GM23338 (cell line): Measurements from ENCODE around the gene FHDC1. TPM values are rescaled to one million over a fixed set of nuclear protein-coding genes. Genes with fewer than 3 reads are reported as not detected.

Source experiments
- ATAC-seq: fragments of 200-7000 bp; cut with Tn5 transposase; 3 replicates; pipeline ENCODE4 v1.9.1; 2020
- DNase-seq: peaks from one replicate; pipeline ENCODE4 v3.0.0-alpha.2; 2015; ENCODE audit warnings: low spot score
- H2AFZ ChIP-seq: fragments of 200-600 bp; sonication (generic); 2 replicates; pipeline ENCODE4 v1.8.0; 2016; ENCODE audit warnings: antibody characterized with exemption, mild to moderate bottlenecking, moderate library complexity
- H3F3A ChIP-seq: fragments of 200-600 bp; sonication (generic); replicated peaks from 2 replicates; pipeline ENCODE4 v1.8.0; 2017; ENCODE audit warnings: antibody characterized with exemption, mixed run types, low read depth
- H3K27ac ChIP-seq: fragments of 200-600 bp; sonication (generic); 2 replicates; pipeline ENCODE4 v1.6.1; 2016; ENCODE audit warnings: low read depth
- H3K27me3 ChIP-seq: fragments of 200-600 bp; sonication (generic); 2 replicates; pipeline ENCODE4 v1.8.0; 2016; ENCODE audit warnings: mild to moderate bottlenecking, mixed run types, moderate library complexity; ENCODE audit not compliant: insufficient read depth
- H3K36me3 ChIP-seq: fragments of 200-600 bp; sonication (generic); 2 replicates; pipeline ENCODE4 v1.8.0; 2016; ENCODE audit warnings: mild to moderate bottlenecking; ENCODE audit not compliant: insufficient read depth
- H3K4me1 ChIP-seq: fragments of 200-600 bp; sonication (generic); 2 replicates; pipeline ENCODE4 v1.8.0; 2016; ENCODE audit warnings: mild to moderate bottlenecking, moderate library complexity; ENCODE audit not compliant: insufficient read depth
- H3K4me2 ChIP-seq: fragments of 200-600 bp; sonication (generic); 2 replicates; pipeline ENCODE4 v1.7.1; 2017; ENCODE audit warnings: mixed run types
- H3K4me3 ChIP-seq: fragments of 200-600 bp; sonication (generic); 2 replicates; pipeline ENCODE4 v1.6.1; 2016; ENCODE audit warnings: mixed run types
- H3K79me2 ChIP-seq: fragments of 200-600 bp; sonication (generic); replicated peaks from 2 replicates; pipeline ENCODE4 v1.8.0; 2017; ENCODE audit warnings: mild to moderate bottlenecking; ENCODE audit not compliant: insufficient read depth
- H3K9me2 ChIP-seq: fragments of 200-600 bp; sonication (generic); 2 replicates; pipeline ENCODE4 v1.8.0; 2017; ENCODE audit not compliant: insufficient read depth
- H4K20me1 ChIP-seq: fragments of 200-600 bp; sonication (generic); replicated peaks from 2 replicates; pipeline ENCODE4 v1.8.0; 2017; ENCODE audit warnings: mild to moderate bottlenecking; ENCODE audit not compliant: insufficient read depth
- H3K27ac Mint-ChIP-seq: 2 replicates; pipeline ENCODE4 v1.8.0; 2020; ENCODE audit warnings: inconsistent platforms, mild to moderate bottlenecking, moderate library complexity, mixed read lengths
- H3K27me3 Mint-ChIP-seq: 3 replicates; pipeline ENCODE4 v1.8.0; 2022; ENCODE audit warnings: low read depth, mild to moderate bottlenecking, moderate library complexity, mixed read lengths, inconsistent platforms; ENCODE audit not compliant: insufficient read depth, poor library complexity
- H3K36me3 Mint-ChIP-seq: 3 replicates; pipeline ENCODE4 v1.8.0; 2021; ENCODE audit warnings: low read depth, mild to moderate bottlenecking, inconsistent platforms, moderate library complexity, mixed read lengths
- H3K4me1 Mint-ChIP-seq: 3 replicates; pipeline ENCODE4 v1.8.0; 2020; ENCODE audit warnings: mild to moderate bottlenecking, inconsistent platforms, mixed read lengths
- H3K4me3 Mint-ChIP-seq: 3 replicates; pipeline ENCODE4 v1.8.0; 2021; ENCODE audit warnings: moderate library complexity, mild to moderate bottlenecking, inconsistent platforms, mixed read lengths
- H3K9me3 Mint-ChIP-seq: 3 replicates; pipeline ENCODE4 v1.8.0; 2020; ENCODE audit warnings: moderate library complexity, mild to moderate bottlenecking, inconsistent platforms, mixed read lengths
- CREB1 ChIP-seq: fragments of 250-450 bp; sonication (Bioruptor Pico); IDR thresholded peaks from 2 replicates; pipeline ENCODE4 v1.5.0; 2020; ENCODE audit warnings: low read depth, mild to moderate bottlenecking, moderate library complexity
- EZH2 ChIP-seq: fragments of 200-600 bp; sonication (generic); IDR thresholded peaks from one replicate; pipeline ENCODE4 v1.8.0; 2017; ENCODE audit warnings: antibody characterized with exemption, mild to moderate bottlenecking, low read depth; ENCODE audit not compliant: unreplicated experiment
- EZH2phosphoT487 ChIP-seq: fragments of 200-600 bp; sonication (generic); IDR thresholded peaks from one replicate; pipeline ENCODE4 v1.8.1; 2018; ENCODE audit warnings: antibody characterized with exemption; ENCODE audit not compliant: unreplicated experiment
- JUNB ChIP-seq: IDR thresholded peaks from one replicate; pipeline ENCODE4 v1.6.1; 2016; ENCODE audit warnings: antibody characterized with exemption; ENCODE audit not compliant: unreplicated experiment
- NANOG ChIP-seq: IDR thresholded peaks from 2 replicates; pipeline ENCODE4 v1.6.1; 2016; ENCODE audit warnings: antibody characterized with exemption, borderline replicate concordance
- ZNF114 ChIP-seq: fragments of 250-450 bp; sonication (Bioruptor Pico); IDR thresholded peaks from 2 replicates; pipeline ENCODE4 v1.5.0; 2020; ENCODE audit warnings: mild to moderate bottlenecking, moderate library complexity
- ZNF331 ChIP-seq: fragments of 250-450 bp; sonication (Bioruptor Pico); IDR thresholded peaks from 2 replicates; pipeline ENCODE4 v1.5.0; 2020; ENCODE audit warnings: low read depth, mild to moderate bottlenecking, moderate library complexity
- polyA plus RNA-seq: library from polyadenylated mRNA; unstranded; fragments of >200 nt; fragmentation: Nextera tagmentation; extraction: Ambion mirVana; gene quantifications from 2 replicates; pipeline ENCODE4 v1.2.1, GENCODE V29; 2016
- total RNA-seq: library from RNA; depleted of rRNA; stranded (reverse); fragments of >200 nt; shearing (Covaris generic); gene quantifications from 2 replicates; pipeline ENCODE4 v1.2.3, GENCODE V29; 2014
- TF ChIP-seq, protein P1 (sequence below): fragments of 250-450 bp; sonication (Bioruptor Pico); IDR thresholded peaks from 2 replicates; pipeline ENCODE4 v1.5.0; 2020; ENCODE audit warnings: mild to moderate bottlenecking, moderate library complexity
- TF ChIP-seq, protein P2 (sequence below), 2 experiments: fragments of 200-600 bp in 1 of 2; sonication (generic) in 1 of 2; conservative IDR thresholded peaks; 2 replicates each; pipeline versions ENCODE4 v1.5.1 to v1.6.1; 2016 to 2017; ENCODE audit warnings: antibody characterized with exemption in 2 of 2, low read depth in 2 of 2, mild to moderate bottlenecking in 2 of 2, moderate library complexity in 1 of 2
- TF ChIP-seq, protein P3 (sequence below): IDR thresholded peaks from one replicate; pipeline ENCODE4 v1.6.1; 2018; ENCODE audit warnings: antibody characterized with exemption; ENCODE audit not compliant: unreplicated experiment

Gene FHDC1
- total and polyA plus RNA-seq, 2 experiments from 2014 or later = 9.5 to 22.8 TPM

DNA sequence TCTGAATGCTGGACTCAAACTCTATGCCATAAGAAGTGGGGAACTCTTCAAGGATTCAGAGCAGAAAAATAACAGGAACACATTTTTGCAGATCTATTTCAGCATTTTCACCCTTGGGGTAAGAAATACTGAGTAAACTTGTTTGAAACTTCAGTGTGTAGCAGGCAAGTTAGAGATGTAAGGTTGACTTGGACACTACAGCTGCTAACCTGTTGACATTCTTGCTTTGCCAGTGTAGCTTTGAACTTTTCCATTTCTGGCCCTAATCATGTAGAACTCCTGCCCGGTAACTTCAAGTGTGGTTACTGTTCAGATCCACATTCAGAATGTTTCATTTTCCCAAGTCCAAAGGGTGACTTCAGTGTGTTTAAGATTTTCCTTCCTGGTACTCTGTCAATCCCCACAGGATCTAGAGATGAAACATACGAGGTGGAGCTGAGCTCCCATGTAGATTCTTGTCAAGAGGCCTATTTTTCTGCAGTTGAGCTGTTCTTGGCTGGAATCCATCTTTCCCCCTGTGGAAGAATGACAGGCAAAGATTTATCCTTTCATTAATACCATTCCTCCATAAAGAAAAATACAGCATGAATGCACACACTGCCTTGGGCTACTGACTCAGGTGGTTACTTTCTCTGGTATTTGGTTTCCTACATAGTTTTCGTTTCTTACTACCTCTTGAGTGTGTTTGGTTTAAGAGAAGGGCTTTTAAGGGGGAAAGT, 34.1 kb downstream of the FHDC1 start (continued):
- TF ChIP-seq, protein P1, sequence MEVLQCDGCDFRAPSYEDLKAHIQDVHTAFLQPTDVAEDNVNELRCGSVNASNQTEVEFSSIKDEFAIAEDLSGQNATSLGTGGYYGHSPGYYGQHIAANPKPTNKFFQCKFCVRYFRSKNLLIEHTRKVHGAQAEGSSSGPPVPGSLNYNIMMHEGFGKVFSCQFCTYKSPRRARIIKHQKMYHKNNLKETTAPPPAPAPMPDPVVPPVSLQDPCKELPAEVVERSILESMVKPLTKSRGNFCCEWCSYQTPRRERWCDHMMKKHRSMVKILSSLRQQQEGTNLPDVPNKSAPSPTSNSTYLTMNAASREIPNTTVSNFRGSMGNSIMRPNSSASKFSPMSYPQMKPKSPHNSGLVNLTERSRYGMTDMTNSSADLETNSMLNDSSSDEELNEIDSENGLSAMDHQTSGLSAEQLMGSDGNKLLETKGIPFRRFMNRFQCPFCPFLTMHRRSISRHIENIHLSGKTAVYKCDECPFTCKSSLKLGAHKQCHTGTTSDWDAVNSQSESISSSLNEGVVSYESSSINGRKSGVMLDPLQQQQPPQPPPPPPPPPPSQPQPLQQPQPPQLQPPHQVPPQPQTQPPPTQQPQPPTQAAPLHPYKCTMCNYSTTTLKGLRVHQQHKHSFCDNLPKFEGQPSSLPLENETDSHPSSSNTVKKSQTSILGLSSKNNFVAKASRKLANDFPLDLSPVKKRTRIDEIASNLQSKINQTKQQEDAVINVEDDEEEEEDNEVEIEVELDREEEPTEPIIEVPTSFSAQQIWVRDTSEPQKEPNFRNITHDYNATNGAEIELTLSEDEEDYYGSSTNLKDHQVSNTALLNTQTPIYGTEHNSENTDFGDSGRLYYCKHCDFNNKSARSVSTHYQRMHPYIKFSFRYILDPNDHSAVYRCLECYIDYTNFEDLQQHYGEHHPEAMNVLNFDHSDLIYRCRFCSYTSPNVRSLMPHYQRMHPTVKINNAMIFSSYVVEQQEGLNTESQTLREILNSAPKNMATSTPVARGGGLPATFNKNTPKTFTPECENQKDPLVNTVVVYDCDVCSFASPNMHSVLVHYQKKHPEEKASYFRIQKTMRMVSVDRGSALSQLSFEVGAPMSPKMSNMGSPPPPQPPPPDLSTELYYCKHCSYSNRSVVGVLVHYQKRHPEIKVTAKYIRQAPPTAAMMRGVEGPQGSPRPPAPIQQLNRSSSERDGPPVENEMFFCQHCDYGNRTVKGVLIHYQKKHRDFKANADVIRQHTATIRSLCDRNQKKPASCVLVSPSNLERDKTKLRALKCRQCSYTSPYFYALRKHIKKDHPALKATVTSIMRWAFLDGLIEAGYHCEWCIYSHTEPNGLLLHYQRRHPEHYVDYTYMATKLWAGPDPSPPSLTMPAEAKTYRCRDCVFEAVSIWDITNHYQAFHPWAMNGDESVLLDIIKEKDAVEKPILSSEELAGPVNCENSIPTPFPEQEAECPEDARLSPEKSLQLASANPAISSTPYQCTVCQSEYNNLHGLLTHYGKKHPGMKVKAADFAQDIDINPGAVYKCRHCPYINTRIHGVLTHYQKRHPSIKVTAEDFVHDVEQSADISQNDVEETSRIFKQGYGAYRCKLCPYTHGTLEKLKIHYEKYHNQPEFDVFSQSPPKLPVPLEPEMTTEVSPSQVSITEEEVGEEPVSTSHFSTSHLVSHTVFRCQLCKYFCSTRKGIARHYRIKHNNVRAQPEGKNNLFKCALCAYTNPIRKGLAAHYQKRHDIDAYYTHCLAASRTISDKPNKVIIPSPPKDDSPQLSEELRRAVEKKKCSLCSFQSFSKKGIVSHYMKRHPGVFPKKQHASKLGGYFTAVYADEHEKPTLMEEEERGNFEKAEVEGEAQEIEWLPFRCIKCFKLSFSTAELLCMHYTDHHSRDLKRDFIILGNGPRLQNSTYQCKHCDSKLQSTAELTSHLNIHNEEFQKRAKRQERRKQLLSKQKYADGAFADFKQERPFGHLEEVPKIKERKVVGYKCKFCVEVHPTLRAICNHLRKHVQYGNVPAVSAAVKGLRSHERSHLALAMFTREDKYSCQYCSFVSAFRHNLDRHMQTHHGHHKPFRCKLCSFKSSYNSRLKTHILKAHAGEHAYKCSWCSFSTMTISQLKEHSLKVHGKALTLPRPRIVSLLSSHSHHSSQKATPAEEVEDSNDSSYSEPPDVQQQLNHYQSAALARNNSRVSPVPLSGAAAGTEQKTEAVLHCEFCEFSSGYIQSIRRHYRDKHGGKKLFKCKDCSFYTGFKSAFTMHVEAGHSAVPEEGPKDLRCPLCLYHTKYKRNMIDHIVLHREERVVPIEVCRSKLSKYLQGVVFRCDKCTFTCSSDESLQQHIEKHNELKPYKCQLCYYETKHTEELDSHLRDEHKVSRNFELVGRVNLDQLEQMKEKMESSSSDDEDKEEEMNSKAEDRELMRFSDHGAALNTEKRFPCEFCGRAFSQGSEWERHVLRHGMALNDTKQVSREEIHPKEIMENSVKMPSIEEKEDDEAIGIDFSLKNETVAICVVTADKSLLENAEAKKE (CRISPR knock-in tag) = no peak
- TF ChIP-seq CREB1 (CRISPR knock-in tag) (no peak), EZH2 (no peak)
- TF ChIP-seq, protein P2, sequence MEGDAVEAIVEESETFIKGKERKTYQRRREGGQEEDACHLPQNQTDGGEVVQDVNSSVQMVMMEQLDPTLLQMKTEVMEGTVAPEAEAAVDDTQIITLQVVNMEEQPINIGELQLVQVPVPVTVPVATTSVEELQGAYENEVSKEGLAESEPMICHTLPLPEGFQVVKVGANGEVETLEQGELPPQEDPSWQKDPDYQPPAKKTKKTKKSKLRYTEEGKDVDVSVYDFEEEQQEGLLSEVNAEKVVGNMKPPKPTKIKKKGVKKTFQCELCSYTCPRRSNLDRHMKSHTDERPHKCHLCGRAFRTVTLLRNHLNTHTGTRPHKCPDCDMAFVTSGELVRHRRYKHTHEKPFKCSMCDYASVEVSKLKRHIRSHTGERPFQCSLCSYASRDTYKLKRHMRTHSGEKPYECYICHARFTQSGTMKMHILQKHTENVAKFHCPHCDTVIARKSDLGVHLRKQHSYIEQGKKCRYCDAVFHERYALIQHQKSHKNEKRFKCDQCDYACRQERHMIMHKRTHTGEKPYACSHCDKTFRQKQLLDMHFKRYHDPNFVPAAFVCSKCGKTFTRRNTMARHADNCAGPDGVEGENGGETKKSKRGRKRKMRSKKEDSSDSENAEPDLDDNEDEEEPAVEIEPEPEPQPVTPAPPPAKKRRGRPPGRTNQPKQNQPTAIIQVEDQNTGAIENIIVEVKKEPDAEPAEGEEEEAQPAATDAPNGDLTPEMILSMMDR (conservative IDR thresholded peaks at IDR 0.05; ENCODE audit: low read depth in 2 of 2) = no peak

DNA sequence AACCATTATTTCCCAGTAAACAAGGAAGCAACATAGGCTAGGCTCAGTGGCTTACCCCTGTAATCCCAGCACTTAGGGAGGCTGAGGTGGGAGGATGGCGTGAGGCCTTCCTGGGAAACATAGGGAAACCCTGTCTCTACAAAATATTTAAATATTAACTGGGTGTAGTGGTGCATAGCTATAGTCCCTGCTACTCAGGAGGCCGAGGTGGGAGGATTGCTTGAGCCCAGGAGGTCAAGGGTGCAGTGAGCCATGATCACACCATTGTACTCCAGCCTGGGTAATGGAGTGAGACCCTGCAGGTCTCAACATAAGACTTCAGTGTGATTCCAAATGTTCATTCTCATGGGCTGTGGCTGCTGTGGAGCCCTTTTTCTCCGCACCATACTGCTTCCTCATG, 34.9 kb downstream of the FHDC1 start:
- Mint-ChIP-seq H3K27ac (no peak overlapping the region), H3K4me3 (no peak overlapping the region), H3K27me3 (peaks cover 7% of the 10 kb centered on the region), H3K36me3 (peaks cover 81% of the 10 kb centered on the region), H3K9me3 (no peaks in the 10 kb centered on the region), H3K4me1 (no peaks in the 10 kb centered on the region)
- Histone ChIP-seq H3K27me3 (no peaks in the 10 kb centered on the region), H3K79me2 (no peaks in the 10 kb centered on the region), H2AFZ (no peak overlapping the region), H3K36me3 (peaks cover 36% of the 10 kb centered on the region), H3F3A (no peaks in the 10 kb centered on the region), H3K4me1 (no peaks in the 10 kb centered on the region), H3K4me3 (no peak overlapping the region), H4K20me1 (no peaks in the 10 kb centered on the region), H3K27ac (no peak overlapping the region), H3K4me2 (no peak overlapping the region), H3K9me2 (no peaks in the 10 kb centered on the region)
- ATAC-seq (no peak), DNase-seq (no peak)
- TF ChIP-seq NANOG (no peak), EZH2phosphoT487 (no peak), EZH2 (no peak), ZNF331 (CRISPR knock-in tag) (no peak), CREB1 (CRISPR knock-in tag) (no peak), ZNF114 (CRISPR knock-in tag) (no peak), JUNB (no peak)
- TF ChIP-seq, protein P3, sequence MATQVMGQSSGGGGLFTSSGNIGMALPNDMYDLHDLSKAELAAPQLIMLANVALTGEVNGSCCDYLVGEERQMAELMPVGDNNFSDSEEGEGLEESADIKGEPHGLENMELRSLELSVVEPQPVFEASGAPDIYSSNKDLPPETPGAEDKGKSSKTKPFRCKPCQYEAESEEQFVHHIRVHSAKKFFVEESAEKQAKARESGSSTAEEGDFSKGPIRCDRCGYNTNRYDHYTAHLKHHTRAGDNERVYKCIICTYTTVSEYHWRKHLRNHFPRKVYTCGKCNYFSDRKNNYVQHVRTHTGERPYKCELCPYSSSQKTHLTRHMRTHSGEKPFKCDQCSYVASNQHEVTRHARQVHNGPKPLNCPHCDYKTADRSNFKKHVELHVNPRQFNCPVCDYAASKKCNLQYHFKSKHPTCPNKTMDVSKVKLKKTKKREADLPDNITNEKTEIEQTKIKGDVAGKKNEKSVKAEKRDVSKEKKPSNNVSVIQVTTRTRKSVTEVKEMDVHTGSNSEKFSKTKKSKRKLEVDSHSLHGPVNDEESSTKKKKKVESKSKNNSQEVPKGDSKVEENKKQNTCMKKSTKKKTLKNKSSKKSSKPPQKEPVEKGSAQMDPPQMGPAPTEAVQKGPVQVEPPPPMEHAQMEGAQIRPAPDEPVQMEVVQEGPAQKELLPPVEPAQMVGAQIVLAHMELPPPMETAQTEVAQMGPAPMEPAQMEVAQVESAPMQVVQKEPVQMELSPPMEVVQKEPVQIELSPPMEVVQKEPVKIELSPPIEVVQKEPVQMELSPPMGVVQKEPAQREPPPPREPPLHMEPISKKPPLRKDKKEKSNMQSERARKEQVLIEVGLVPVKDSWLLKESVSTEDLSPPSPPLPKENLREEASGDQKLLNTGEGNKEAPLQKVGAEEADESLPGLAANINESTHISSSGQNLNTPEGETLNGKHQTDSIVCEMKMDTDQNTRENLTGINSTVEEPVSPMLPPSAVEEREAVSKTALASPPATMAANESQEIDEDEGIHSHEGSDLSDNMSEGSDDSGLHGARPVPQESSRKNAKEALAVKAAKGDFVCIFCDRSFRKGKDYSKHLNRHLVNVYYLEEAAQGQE = no peak
- TF ChIP-seq, protein P2 (conservative IDR thresholded peaks at IDR 0.05; ENCODE audit: low read depth in 2 of 2) = no peak
